HG03432 (cell line): ENCODE measurements around the gene SRRT.
"Not testable (repeated sequence)": the region's sequence is repeated elsewhere in the genome, so short reads cannot be mapped to it uniquely, and the experiment has no call there.

Experiments
- ATAC-seq: cut with Tn5 transposase; IDR thresholded peaks from one replicate; pipeline ENCODE4 v1.9.1; 2021; ENCODE audit warnings: mild to moderate bottlenecking, moderate library complexity; ENCODE audit not compliant: unreplicated experiment

Gene SRRT

GRCh38 chr7:100893318-100893895 is 18.5 kb downstream of the SRRT start:
- no peak for ATAC-seq

GRCh38 chr7:100893910-100894721 is 19.2 kb downstream of the SRRT start:
- no peak for ATAC-seq

GRCh38 chr7:100894860-100895700 is 20.2 kb downstream of the SRRT start:
- no peak for ATAC-seq

- ATAC-seq: no peak
Observed at GRCh38 chr7:100895701-100895955, 20.7 kb downstream of the SRRT start, which contains the start of gene ACHE. TSS of gene ACHE (minus strand) at chr7:100895888. CDS start at chr7:100894232, 1,656 bp downstream.

- ATAC-seq: no peak
Observed at GRCh38 chr7:100895956-100896731, 21.2 kb downstream of the SRRT start.

GRCh38 chr7:100896732-100897608 is 22.1 kb downstream of the SRRT start:
- no peak for ATAC-seq

GRCh38 chr7:100897772-100898454 is 23.0 kb downstream of the SRRT start:
- ATAC-seq: no peak

GRCh38 chr7:100899432-100899831 is 24.5 kb downstream of the SRRT start:
- ATAC-seq: no peak

- no peak for ATAC-seq
Observed at GRCh38 chr7:100900978-100901377, 26.1 kb downstream of the SRRT start.

GRCh38 chr7:100901921-100902332 is 27.0 kb downstream of the SRRT start:
- no peak for ATAC-seq

- no peak for ATAC-seq
Observed at GRCh38 chr7:100902638-100903037, 27.7 kb downstream of the SRRT start.

- ATAC-seq: no peak
Observed at GRCh38 chr7:100908512-100908911, 33.6 kb downstream of the SRRT start.

GRCh38 chr7:100910443-100910842 is 35.5 kb downstream of the SRRT start:
- not testable (repeated sequence) for ATAC-seq

GRCh38 chr7:100911484-100911883 is 36.6 kb downstream of the SRRT start:
- ATAC-seq: no peak

GRCh38 chr7:100914208-100914878 is 39.4 kb downstream of the SRRT start:
- ATAC-seq: no peak

- ATAC-seq: no peak
Observed at GRCh38 chr7:100914879-100915447, 40.1 kb downstream of the SRRT start.

GRCh38 chr7:100919335-100919734 is 44.4 kb downstream of the SRRT start:
- ATAC-seq: not testable (repeated sequence)

- not testable (repeated sequence) for ATAC-seq
Observed at GRCh38 chr7:100919779-100920437, 45.0 kb downstream of the SRRT start.
